ENCODE measurements around the gene TTLL9. TPM values are rescaled to one million over a fixed set of nuclear protein-coding genes. Genes with fewer than 3 reads are reported as not detected.
A peak's percentile ranks its signal among the peaks of the same experiment; 100 is the strongest.

The TTLL9 gene
- total RNA-seq, 4 donors from 2014 or later: 0.17 to 0.34 TPM; not detected in 2

GRCh38 chr20:31948008-31948407 lies 77.6 kb downstream of the TTLL9 start:
- WGBS: 95% methylated on average over 2 of the region's 2 CpGs
- no peak for DNase-seq (ENCODE audit: extremely low spot score)
- Histone ChIP-seq H3K4me1 (peaks cover 20 to 38% (median 33%) of the 10 kb centered on the region in 4 donors), H3K27me3 (no peaks in the 10 kb centered on the region), H3K9me3 (no peaks in the 10 kb centered on the region), H3K36me3 (peaks cover 47 to 67% (median 58%) of the 10 kb centered on the region in 4 donors), H3K4me3 (no peak overlapping the region), H3K27ac (replicated peaks in 1 of 4) (no peak overlapping the region)
- intact Hi-C loops (cut with DNase I): loop anchor here (10.0 kb wide), 1 partner anchor 77 kb away; no protein-coding TSS in a partner anchor
- TF ChIP-seq EP300 (IDR thresholded peaks at IDR 0.05) (no peak), POLR2AphosphoS5 (IDR thresholded peaks at IDR 0.05) (no peak), POLR2A (IDR thresholded peaks at IDR 0.05; ENCODE audit: low read depth) (no peak), CTCF (IDR thresholded peaks at IDR 0.05) (no peak)

GRCh38 chr20:31949877-31950646 lies 79.6 kb downstream of the TTLL9 start:
- H3K36me3 ChIP-seq: peaks cover 40 to 51% (median 47%) of the 10 kb centered on the region in 4 donors
- intact Hi-C loops (cut with DNase I): loop anchor here (5.0 to 10.0 kb wide), 2 partner anchors 53 to 75 kb away; no protein-coding TSS in a partner anchor
- no peak overlapping the region for H3K27ac ChIP-seq (replicated peaks in 1 of 4)
- H3K4me3 ChIP-seq: peak overlapping the region in 1 of 4 donors; percentile 99
- DNase-seq (ENCODE audit: extremely low spot score): no peak
- 79% methylated on average over 8 of the region's 9 CpGs for WGBS
- TF ChIP-seq EP300 (IDR thresholded peaks at IDR 0.05) (no peak), CTCF (IDR thresholded peaks at IDR 0.05) (no peak), POLR2AphosphoS5 (IDR thresholded peaks at IDR 0.05) (no peak), POLR2A (IDR thresholded peaks at IDR 0.05; ENCODE audit: low read depth) (no peak)
- H3K9me3 ChIP-seq: no peaks in the 10 kb centered on the region
- no peaks in the 10 kb centered on the region for H3K27me3 ChIP-seq
- H3K4me1 ChIP-seq: peaks cover 13 to 24% (median 22%) of the 10 kb centered on the region in 4 donors

- TF ChIP-seq CTCF (IDR thresholded peaks at IDR 0.05) (no peak), EP300 (IDR thresholded peaks at IDR 0.05) (no peak), POLR2A (IDR thresholded peaks at IDR 0.05; ENCODE audit: low read depth) (no peak), POLR2AphosphoS5 (IDR thresholded peaks at IDR 0.05) (no peak)
- Histone ChIP-seq H3K9me3 (no peaks in the 10 kb centered on the region), H3K27me3 (peaks cover 0 to 5% (median 0%) of the 10 kb centered on the region in 4 donors), H3K27ac (replicated peaks in 1 of 4) (peak overlapping the region; percentile 82 to 84 (median 82)), H3K4me1 (peaks cover 13 to 24% (median 22%) of the 10 kb centered on the region in 4 donors), H3K4me3 (peak overlapping the region; percentile 92 to 99 (median 94)), H3K36me3 (peaks cover 29 to 40% (median 36%) of the 10 kb centered on the region in 4 donors)
- intact Hi-C loops (cut with DNase I): loop anchor here (5.0 kb wide), 1 partner anchor 54 kb away; no protein-coding TSS in a partner anchor
- WGBS: 4% methylated on average over 6 of the region's 6 CpGs
- no peak for DNase-seq (ENCODE audit: extremely low spot score)
These were observed 80.7 kb downstream of the TTLL9 start for GRCh38 chr20:31951203-31951529.

DNA sequence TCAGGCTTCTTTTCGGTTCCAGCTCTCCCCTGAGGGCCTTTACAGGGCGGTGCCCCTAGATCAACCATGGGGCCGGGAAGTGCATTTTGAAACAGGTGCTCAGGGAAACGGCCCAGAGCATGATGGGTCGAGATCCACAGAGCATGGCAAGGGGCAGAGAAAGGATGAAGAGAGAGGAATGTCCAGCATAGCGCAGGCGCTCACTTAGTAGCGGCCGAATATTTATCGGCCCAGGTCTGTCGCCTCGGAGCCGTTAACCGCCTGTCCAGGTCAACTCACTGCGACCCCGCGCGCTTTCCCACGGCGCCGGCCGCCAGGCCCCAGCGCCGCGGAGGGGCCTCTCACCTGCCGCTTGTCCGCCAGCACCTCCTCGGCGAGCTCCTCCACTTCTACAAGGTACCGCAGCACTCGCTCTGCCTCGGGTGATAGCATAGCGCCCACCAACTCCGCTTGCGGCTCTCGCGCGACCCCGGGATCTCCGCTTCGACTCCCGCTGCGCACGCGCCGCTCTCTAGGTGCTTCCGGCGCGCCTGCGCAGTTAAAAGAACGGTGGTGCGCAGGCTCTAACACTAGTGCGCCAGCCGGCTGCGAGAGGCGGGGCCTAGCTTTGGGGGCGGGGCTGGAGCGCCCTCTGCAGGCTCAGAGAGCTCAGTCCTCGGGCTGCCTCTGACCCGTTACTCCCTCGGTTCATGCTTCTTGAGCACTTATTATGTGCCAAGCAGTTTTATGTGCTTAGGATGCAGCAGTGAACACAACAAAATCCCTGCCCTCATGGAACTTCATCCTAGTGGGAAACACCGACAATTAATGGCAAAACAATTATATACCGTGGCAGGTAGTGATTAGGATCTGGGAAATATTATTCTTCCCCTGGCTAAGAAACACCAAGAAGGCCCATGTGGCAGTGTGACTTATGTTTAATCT lies 81.4 kb downstream of the TTLL9 start, which contains the start of gene PDRG1:
Gene PDRG1 (minus strand): TSS at position 517 of the 924 bp plus-strand sequence. CDS start 85 bp downstream, at position 432.
- Histone ChIP-seq H3K9me3 (no peaks in the 10 kb centered on the region), H3K4me1 (peaks cover 13 to 24% (median 22%) of the 10 kb centered on the region in 4 donors), H3K4me3 (peak within 1 kb of the TSS; percentile 92 to 99 (median 94)), H3K27ac (replicated peaks in 1 of 4) (peak within 1 kb of the TSS; percentile 82 to 84 (median 82)), H3K36me3 (peaks cover 23 to 34% (median 30%) of the 10 kb centered on the region in 4 donors), H3K27me3 (peaks cover 0 to 11% (median 3%) of the 10 kb centered on the region in 4 donors)
- TF ChIP-seq EP300 (IDR thresholded peaks at IDR 0.05) (no peak), POLR2AphosphoS5 (IDR thresholded peaks at IDR 0.05) (peak; percentile 87 to 95), CTCF (IDR thresholded peaks at IDR 0.05) (peak; percentile 91 to 99 (median 96)), POLR2A (IDR thresholded peaks at IDR 0.05; ENCODE audit: low read depth) (no peak)
- intact Hi-C loops (cut with DNase I): loop anchor here (1.0 to 5.0 kb wide), 3 partner anchors 54 to 128 kb away; no protein-coding TSS in a partner anchor
- peak; percentile 97 for DNase-seq (ENCODE audit: extremely low spot score)
- WGBS: under 1% methylated on average over 50 of the region's 63 CpGs
